Measurements from ENCODE around the gene DIAPH2.

DIAPH2 gene

DNA sequence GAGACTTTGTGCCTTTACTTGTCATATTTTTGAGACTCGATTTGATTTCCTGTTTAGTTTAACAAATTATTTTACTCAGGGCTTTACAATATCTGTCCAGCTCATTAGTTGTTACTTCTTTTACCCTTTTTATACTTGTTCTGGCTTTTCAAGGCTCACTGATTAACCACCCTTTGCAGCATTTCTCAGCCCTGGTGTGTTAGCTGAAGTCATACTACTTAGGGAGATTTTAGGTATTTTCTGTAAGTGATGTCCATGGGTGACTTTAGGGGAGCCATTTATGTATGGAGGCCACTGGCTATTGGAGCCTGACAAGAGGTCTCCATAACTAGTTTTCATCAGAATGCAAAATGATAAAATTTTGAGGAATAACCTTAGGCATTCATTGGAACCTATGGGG is 346.3 kb downstream of the DIAPH2 start:
- no peak overlapping the region for H3K4me3 ChIP-seq (ENCODE audit: control insufficient read depth, low read depth, low read length)
- no peak for DNase-seq (ENCODE audit: low read depth)
- TF ChIP-seq, protein P1, sequence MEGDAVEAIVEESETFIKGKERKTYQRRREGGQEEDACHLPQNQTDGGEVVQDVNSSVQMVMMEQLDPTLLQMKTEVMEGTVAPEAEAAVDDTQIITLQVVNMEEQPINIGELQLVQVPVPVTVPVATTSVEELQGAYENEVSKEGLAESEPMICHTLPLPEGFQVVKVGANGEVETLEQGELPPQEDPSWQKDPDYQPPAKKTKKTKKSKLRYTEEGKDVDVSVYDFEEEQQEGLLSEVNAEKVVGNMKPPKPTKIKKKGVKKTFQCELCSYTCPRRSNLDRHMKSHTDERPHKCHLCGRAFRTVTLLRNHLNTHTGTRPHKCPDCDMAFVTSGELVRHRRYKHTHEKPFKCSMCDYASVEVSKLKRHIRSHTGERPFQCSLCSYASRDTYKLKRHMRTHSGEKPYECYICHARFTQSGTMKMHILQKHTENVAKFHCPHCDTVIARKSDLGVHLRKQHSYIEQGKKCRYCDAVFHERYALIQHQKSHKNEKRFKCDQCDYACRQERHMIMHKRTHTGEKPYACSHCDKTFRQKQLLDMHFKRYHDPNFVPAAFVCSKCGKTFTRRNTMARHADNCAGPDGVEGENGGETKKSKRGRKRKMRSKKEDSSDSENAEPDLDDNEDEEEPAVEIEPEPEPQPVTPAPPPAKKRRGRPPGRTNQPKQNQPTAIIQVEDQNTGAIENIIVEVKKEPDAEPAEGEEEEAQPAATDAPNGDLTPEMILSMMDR (conservative IDR thresholded peaks at IDR 0.05; ENCODE audit: control insufficient read depth, insufficient read depth, low read depth, low read length): no peak

DNA sequence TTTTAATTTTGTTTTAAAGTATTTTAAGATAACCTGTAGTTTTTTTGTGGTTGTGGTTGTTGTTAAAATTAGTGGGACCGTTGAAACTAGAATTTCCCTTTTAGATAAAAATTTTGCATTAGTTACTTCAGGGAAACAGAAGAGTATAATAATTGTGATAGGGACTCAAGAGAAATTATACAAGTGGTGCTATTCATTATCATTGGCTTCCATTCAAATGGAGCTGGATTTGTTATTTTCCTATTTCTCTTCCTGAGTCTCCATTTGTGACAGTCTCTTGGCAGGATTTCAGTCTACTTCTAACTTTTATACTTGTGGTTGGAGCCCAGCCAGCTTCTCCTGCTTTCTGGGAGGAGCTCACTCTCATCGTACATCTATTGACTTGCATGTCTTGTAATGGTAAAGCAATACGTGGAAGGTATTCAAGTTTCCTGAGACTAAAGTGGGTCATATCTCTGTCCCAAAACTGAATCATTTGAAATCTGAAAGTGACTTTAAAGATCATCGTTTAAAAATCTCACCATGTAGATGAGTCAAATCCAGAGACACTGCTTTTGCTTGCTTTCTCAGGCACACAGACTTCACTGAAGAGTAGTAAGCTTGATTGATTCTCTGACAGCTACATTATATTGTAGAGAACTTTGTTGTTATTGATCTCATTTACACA is 354.9 kb downstream of the DIAPH2 start:
- TF ChIP-seq, protein P1 (conservative IDR thresholded peaks at IDR 0.05; ENCODE audit: control insufficient read depth, insufficient read depth, low read depth, low read length): no peak
- peak; percentile 53 for DNase-seq (ENCODE audit: low read depth)
- H3K4me3 ChIP-seq (ENCODE audit: control insufficient read depth, low read depth, low read length): no peak overlapping the region

DNA sequence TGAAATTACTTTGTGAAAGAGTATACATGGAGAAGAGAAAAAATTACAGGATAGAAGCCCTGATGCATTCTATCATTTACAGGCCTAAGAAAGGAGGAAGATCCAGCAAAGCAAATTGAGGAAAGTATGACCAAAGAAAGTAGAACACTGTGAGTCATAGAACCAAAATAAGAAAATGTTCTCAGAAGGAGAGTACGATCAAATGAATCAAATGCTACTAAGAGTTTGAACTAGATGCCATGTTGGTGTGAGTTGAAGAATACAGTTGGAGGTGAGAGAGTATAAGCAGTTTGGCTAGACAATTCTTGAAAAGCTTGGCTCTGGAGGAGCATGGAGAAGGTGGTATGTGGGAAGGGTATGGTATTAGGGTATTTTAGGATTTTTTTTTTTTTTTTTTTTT is 360.8 kb downstream of the DIAPH2 start:
- H3K4me3 ChIP-seq (ENCODE audit: control insufficient read depth, low read depth, low read length): no peak overlapping the region
- peak; percentile 15 for DNase-seq (ENCODE audit: low read depth)
- TF ChIP-seq, protein P1 (conservative IDR thresholded peaks at IDR 0.05; ENCODE audit: control insufficient read depth, insufficient read depth, low read depth, low read length): no peak

DNA sequence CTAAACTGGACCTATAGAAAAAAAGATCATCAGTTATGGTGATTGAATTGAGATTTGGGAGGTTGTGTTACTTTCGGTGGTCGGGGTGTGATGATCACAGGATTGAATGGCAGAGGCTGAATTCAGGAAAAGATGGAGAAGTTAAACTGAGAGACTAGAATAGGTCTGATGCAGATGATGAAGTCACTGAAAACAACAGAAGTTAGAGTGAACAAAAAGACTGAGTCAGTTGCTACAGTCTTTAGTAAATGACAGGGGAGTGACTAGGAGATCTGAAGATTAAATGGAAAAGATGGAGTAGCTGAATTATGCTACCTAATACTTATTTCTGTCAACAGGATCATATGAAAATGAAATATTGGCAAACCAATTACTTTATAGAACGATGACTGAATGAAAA is 362.2 kb downstream of the DIAPH2 start:
- DNase-seq (ENCODE audit: low read depth): no peak
- TF ChIP-seq, protein P1 (conservative IDR thresholded peaks at IDR 0.05; ENCODE audit: control insufficient read depth, insufficient read depth, low read depth, low read length): no peak

DNA sequence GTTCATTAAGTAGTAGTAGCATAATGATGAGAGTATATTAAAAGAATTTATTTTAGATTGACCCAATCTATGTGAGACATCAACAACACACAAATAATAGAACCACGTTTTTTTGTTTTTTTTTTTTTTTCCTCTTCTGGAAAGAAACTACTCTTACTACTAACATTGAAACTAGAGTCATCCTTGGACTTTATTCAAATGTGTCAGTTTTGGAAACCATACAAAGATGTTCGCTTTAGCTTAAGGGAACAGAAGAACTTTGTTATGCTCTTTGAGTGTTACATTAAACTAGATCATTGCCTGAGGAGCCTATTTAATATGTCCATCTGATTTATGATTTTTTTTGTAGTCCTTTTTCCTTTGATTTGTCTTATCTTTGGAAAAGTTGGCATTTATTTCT is 365.8 kb downstream of the DIAPH2 start:
- H3K4me3 ChIP-seq (ENCODE audit: control insufficient read depth, low read depth, low read length): no peak overlapping the region
- TF ChIP-seq, protein P1 (conservative IDR thresholded peaks at IDR 0.05; ENCODE audit: control insufficient read depth, insufficient read depth, low read depth, low read length): no peak
- DNase-seq (ENCODE audit: low read depth): peak; percentile 48

More for the DNA sequence above, 362.2 kb downstream of the DIAPH2 start:
- H3K4me3 ChIP-seq (ENCODE audit: control insufficient read depth, low read depth, low read length): no peak overlapping the region

DNA sequence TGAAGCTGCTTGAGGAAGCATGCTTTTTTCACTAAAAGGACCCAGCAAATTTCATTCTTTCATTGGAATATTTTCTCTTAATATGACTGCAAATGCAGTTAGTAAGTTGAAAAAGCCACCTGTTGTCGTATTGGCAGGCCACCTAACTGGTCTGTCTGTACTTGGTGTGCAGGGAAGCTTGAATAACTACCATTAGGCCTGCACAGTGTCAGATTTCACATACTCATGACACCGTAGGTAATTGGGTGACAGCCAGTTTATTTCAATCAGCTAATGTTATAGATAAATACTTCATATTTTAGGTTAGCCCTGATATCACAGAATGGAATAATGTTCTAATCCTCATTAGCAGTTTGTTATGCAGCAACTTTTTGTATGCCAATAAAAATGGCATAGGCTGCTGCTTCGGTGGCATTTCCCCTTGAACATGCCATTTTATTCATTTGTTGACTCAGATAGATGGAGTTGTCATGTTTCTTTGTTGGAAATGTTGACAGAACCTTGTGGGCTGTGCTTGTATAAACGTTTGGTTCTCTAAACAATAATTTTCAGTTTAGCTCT is 372.8 kb downstream of the DIAPH2 start:
- H3K4me3 ChIP-seq (ENCODE audit: control insufficient read depth, low read depth, low read length): no peak overlapping the region
- TF ChIP-seq, protein P1 (conservative IDR thresholded peaks at IDR 0.05; ENCODE audit: control insufficient read depth, insufficient read depth, low read depth, low read length): no peak
- no peak for DNase-seq (ENCODE audit: low read depth)
